ENCODE measurements around the gene MPPE1. TPM values are rescaled to one million over a fixed set of nuclear protein-coding genes. Genes with fewer than 3 reads are reported as not detected.

The MPPE1 gene
- total and polyA plus RNA-seq, 2 of the 4 experiments (the other 2 are of a cell fraction) = 13.8 to 19.9 TPM

Other genes starting within 250 kb of the MPPE1 start
- 0.28 and 0.36 TPM in 2 replicates for gene GNAL, start 219.1 kb downstream of the MPPE1 start, total RNA-seq (2012; rRNA removed)
- 0.11 and 0.15 TPM in 2 replicates for gene GNAL, start 219.1 kb downstream of the MPPE1 start, polyA plus RNA-seq (2012; rRNA removed)
- 39.4 and 69.7 TPM in 2 replicates for gene CHMP1B, start 56.9 kb downstream of the MPPE1 start, total RNA-seq (2012; rRNA removed)
- gene CHMP1B, start 56.9 kb downstream of the MPPE1 start, polyA plus RNA-seq (2012; rRNA removed) = 21.1 and 26.9 TPM in 2 replicates
- 4.7 and 5.4 TPM in 2 replicates for gene IMPA2, start 73.2 kb upstream of the MPPE1 start, total RNA-seq (2012; rRNA removed)
- 4.7 and 5.5 TPM in 2 replicates for gene IMPA2, start 73.2 kb upstream of the MPPE1 start, polyA plus RNA-seq (2012; rRNA removed)
- gene ANKRD62, start 185.5 kb upstream of the MPPE1 start, total RNA-seq (2012; rRNA removed) = not detected in 2 replicates
- not detected in 2 replicates for gene ANKRD62, start 185.5 kb upstream of the MPPE1 start, polyA plus RNA-seq (2012; rRNA removed)

Data from IMR-90 (cell line).